Measurements from ENCODE around the gene PPP4C. TPM values are rescaled to one million over a fixed set of nuclear protein-coding genes. Genes with fewer than 3 reads are reported as not detected.

Gene PPP4C
- total RNA-seq, 1 donor from 2014 or later, result 144 TPM

DNA sequence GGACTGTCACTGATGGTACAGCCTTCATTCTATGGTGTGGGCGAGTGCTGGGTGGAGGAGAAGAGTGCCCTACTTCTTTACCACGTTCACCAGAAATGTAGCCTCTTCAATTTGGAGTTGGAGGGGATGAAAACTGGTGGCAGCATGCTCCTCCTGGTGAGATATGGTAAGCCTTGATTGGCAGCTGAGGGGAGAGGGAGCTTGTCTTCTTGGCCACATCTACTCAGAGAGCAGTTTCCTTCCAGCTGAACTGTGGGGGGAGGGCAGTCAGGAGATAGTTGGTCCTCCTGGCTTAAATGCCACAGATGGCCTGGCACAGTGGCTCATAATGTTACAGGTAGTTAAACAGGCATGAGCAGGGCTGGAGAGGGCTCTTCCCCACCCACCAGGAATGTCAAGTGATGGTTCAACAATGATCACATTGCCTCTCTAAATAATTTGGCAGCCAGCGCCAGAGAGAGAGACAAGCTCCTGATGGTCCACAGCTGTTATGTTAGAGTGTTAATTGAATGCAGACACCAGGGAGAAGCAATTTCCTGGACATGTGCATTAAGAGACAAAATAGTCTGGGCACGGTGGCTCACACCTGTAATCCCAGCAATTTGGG lies 56.2 kb downstream of the PPP4C start:
- H3K36me3 Mint-ChIP-seq (ENCODE audit: insufficient read depth), result no peaks in the 10 kb centered on the region
- no peaks in the 10 kb centered on the region for H3K27me3 Mint-ChIP-seq
- DNase-seq (ENCODE audit: low spot score, unreplicated experiment), result no peak
- TF ChIP-seq, protein P1, sequence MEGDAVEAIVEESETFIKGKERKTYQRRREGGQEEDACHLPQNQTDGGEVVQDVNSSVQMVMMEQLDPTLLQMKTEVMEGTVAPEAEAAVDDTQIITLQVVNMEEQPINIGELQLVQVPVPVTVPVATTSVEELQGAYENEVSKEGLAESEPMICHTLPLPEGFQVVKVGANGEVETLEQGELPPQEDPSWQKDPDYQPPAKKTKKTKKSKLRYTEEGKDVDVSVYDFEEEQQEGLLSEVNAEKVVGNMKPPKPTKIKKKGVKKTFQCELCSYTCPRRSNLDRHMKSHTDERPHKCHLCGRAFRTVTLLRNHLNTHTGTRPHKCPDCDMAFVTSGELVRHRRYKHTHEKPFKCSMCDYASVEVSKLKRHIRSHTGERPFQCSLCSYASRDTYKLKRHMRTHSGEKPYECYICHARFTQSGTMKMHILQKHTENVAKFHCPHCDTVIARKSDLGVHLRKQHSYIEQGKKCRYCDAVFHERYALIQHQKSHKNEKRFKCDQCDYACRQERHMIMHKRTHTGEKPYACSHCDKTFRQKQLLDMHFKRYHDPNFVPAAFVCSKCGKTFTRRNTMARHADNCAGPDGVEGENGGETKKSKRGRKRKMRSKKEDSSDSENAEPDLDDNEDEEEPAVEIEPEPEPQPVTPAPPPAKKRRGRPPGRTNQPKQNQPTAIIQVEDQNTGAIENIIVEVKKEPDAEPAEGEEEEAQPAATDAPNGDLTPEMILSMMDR (IDR thresholded peaks at IDR 0.05; ENCODE audit: unreplicated experiment), result no peak
- H3K4me3 Mint-ChIP-seq (ENCODE audit: low read depth), result no peak overlapping the region
- H3K27ac Mint-ChIP-seq, result no peak overlapping the region
- H3K4me1 Mint-ChIP-seq (ENCODE audit: low read depth), result no peaks in the 10 kb centered on the region
- no peaks in the 10 kb centered on the region for H3K9me3 Mint-ChIP-seq (ENCODE audit: low read depth)

DNA sequence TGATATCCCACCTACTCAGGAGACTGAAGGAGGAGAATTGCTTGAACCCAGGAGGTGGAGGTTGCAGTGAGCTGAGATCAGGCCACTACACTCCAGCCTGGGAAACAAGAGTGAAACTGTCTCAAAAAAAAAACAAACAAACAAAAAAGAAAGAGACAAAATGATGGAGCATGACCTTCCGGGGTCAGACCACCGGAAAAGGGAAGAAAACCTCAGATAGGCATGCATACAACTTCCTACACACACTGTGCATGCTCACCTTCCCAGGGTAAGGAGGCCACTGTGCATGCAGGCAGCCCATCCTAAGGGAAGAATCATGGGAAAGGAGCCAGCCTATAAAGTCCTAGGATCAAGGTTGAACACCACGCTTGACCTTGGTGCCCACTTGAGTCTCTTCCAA lies 56.8 kb downstream of the PPP4C start:
- Mint-ChIP-seq H3K4me1 (ENCODE audit: low read depth) (no peaks in the 10 kb centered on the region), H3K9me3 (ENCODE audit: low read depth) (no peaks in the 10 kb centered on the region), H3K27ac (no peak overlapping the region), H3K36me3 (ENCODE audit: insufficient read depth) (no peaks in the 10 kb centered on the region), H3K27me3 (no peaks in the 10 kb centered on the region), H3K4me3 (ENCODE audit: low read depth) (no peak overlapping the region)
- TF ChIP-seq, protein P1 (IDR thresholded peaks at IDR 0.05; ENCODE audit: unreplicated experiment), result no peak
- DNase-seq (ENCODE audit: low spot score, unreplicated experiment), result no peak

Other genes with a start within 250 kb of the PPP4C start
- 46.3 and 51.2 TPM in 2 replicates for gene CDIPT, start 212.8 kb upstream of the PPP4C start, total RNA-seq
- gene SEZ6L2, start 176.4 kb upstream of the PPP4C start, total RNA-seq, result 13.2 and 16.2 TPM in 2 replicates
- 3.1 and 3.8 TPM in 2 replicates for gene ASPHD1, start 175.5 kb upstream of the PPP4C start, total RNA-seq
- 31.4 and 34.7 TPM in 2 replicates for gene KCTD13, start 149.8 kb upstream of the PPP4C start, total RNA-seq
- gene TMEM219, start 113.9 kb upstream of the PPP4C start, total RNA-seq, result 89.4 and 91.9 TPM in 2 replicates
- 51.1 and 54.0 TPM in 2 replicates for gene TAOK2, start 102.1 kb upstream of the PPP4C start, total RNA-seq
- 11.4 and 12.0 TPM in 2 replicates for gene HIRIP3, start 80.4 kb upstream of the PPP4C start, total RNA-seq
- gene INO80E, start 79.8 kb upstream of the PPP4C start, total RNA-seq, result 72.7 and 74.2 TPM in 2 replicates
- 4.4 and 5.0 TPM in 2 replicates for gene DOC2A, start 65.0 kb upstream of the PPP4C start, total RNA-seq
- gene C16orf92, start 52.8 kb upstream of the PPP4C start, total RNA-seq, result not detected in 2 replicates
- gene TLCD3B, start 44.7 kb upstream of the PPP4C start, total RNA-seq, result 1.5 and 1.7 TPM in 2 replicates
- gene ALDOA, start 10.2 kb upstream of the PPP4C start, total RNA-seq, result 273 and 283 TPM in 2 replicates
- gene TBX6, start 15.9 kb downstream of the PPP4C start, total RNA-seq, result 3.5 and 3.9 TPM in 2 replicates
- 41.7 and 45.7 TPM in 2 replicates for gene YPEL3, start 20.2 kb downstream of the PPP4C start, total RNA-seq
- gene GDPD3, start 37.5 kb downstream of the PPP4C start, total RNA-seq, result 13.3 and 13.8 TPM in 2 replicates
- 59.8 and 62.8 TPM in 2 replicates for gene MAPK3, start 47.2 kb downstream of the PPP4C start, total RNA-seq
- 1.6 and 3.8 TPM in 2 replicates for gene CORO1A, start 107.6 kb downstream of the PPP4C start, total RNA-seq
- 65.0 and 71.5 TPM in 2 replicates for gene BOLA2B, start 117.7 kb downstream of the PPP4C start, total RNA-seq
- 28.7 and 37.5 TPM in 2 replicates for gene SLX1A, start 117.9 kb downstream of the PPP4C start, total RNA-seq
- gene SULT1A3, start 123.3 kb downstream of the PPP4C start, total RNA-seq, result 33.0 and 33.3 TPM in 2 replicates
- gene NPIPB13, start 172.5 kb downstream of the PPP4C start, total RNA-seq, result 27.0 and 27.1 TPM in 2 replicates

All from progenitor cell of endocrine pancreas (in vitro differentiated cells).